HG03354 (cell line): Measurements from ENCODE around the gene GNB3.

Experiments
- ATAC-seq: cut with Tn5 transposase; IDR thresholded peaks from one replicate; pipeline ENCODE4 v1.9.1; 2021; ENCODE audit warnings: mild to moderate bottlenecking; ENCODE audit not compliant: unreplicated experiment, poor library complexity, severe bottlenecking

Gene GNB3

GRCh38 chr12:6822426-6823135 lies 18.1 kb upstream of the GNB3 start:
- no peak for ATAC-seq

DNA sequence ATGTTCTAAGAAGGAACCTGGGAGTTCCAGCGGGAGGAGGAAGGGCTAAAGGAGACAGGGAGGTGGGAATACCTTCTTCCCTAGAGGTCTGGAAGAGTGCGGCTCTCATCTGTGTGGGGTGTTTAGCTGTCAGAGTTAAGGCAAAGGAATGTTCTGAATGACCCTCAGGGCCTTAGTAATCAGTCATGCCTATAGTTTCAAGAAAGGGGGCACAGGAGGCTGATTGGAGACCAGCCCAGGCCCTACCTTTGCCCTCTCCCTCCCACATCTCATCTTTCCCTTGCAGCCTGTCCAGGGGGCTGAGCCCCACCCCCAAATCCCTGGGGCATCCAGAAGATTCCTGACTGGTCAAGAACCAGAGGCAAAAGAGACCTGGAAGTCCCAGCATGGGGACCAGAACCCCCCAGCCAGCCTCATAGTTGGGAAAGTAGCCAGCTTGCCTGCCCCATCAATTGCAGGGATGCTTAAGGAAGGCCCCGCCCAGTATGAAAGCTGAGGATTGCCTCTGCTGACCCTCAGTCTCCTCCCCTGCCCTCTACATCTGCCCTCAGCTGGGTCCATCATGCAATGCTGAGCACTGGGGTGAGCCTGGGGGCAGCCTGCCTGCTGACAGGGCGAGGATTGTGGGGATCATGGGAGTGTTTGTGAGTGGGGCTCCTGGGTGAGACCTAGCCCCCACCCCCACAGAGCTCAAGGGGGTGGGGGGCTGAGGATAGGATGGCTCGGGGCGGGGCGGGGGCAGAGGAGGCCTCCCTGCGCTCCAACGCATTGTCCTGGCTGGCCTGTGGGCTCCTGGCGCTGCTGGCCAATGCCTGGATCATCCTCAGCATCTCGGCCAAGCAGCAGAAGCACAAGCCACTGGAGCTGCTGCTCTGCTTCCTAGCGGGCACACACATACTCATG lies 17.3 kb upstream of the GNB3 start:
- no peak for ATAC-seq

GRCh38 chr12:6824085-6824775 lies 16.5 kb upstream of the GNB3 start:
- no peak for ATAC-seq

DNA sequence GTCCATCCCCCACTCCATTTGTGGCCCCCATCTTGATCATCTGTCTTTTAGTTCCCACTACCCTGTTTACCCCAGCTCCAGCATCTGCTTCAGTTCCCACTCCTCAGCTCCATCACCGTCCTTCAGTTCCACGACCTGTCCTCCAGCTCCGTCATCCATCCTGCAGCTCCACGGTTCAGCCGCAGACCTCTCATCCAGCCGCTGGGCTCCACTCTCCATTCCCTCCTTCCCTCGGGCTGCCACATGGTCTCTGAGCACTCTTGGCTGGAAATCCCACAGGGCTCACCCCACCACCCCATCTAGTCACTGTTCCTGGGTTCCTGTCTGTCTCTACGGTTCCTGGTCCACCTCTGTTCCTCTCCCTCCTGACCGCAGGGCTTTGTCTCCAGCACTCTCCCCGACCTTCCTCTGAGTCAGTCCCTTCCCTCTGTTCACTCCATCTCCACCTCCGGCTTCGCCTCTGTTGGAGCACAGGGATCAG lies 15.8 kb upstream of the GNB3 start:
- no peak for ATAC-seq

GRCh38 chr12:6825398-6826124 lies 15.2 kb upstream of the GNB3 start:
- ATAC-seq = peak; percentile 45

DNA sequence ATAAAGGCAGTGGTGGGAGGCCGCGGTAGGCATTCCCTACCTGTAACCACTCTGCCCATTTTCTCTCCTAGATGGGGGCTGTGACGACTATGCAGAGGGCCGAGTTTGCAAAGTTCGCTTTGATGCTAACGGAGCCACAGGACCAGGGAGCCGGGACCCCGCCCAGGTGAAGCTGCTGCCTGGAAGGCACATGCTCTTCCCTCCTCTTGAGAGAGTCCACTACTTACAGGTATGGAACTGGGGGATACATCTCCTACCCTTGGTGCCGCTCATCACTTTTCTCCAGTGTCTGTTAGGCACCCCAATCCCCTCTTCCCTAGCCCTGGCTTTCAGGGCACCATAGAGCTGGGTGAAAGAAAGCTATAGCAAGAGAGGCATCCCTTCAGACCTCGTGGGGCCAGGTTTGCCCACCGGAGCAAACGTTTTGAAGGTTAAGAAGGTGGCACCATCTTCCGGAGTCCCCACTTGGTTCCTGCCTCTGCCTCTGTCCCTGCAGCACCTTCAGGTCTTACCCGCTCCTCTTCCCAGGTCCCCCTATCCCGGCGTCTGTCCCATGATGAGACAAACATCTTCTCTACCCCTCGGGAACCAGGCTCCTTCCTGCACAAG lies 14.5 kb upstream of the GNB3 start:
- no peak for ATAC-seq

GRCh38 chr12:6826734-6827436 lies 13.8 kb upstream of the GNB3 start:
- no peak for ATAC-seq

GRCh38 chr12:6827437-6827911 lies 13.3 kb upstream of the GNB3 start:
- no peak for ATAC-seq

DNA sequence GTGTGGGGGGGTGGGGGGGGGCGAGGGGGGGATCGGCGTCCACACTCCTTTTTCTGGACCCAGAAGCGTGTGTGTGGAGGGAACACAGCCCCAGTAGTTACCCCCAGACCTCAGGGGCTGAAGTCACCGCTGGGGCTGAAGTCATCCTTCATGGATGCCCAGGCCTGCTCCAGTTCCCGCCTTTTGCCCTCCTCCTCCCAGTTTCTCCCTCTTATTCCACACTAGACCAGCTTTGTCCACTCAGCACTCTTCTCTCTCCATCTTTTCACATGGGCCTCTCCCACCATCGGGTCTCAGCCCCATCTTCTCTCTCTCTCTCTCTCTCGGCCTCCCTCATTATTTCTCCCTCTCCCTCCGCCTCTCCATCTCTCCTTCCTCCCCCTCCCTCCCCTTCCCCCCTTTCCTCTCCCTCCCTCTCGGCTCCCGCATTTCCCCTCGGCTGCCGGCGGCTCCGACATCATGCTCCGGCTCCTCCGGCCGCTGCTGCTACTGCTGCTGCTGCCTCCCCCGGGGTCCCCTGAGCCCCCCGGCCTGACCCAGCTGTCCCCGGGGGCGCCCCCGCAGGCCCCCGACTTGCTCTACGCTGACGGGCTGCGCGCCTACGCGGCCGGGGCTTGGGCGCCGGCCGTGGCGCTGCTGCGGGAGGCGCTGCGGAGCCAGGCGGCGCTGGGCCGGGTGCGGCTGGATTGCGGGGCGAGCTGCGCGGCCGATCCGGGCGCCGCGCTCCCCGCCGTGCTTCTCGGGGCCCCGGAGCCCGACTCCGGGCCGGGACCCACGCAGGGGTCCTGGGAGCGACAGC lies 12.5 kb upstream of the GNB3 start, which contains the start of gene P3H3:
P3H3 (plus strand) TSS at position 426 of the 799 bp plus-strand sequence; CDS start at position 460, 34 bp downstream.
- no peak for ATAC-seq

- no peak for ATAC-seq
Measured at GRCh38 chr12:6828781-6829535, 11.8 kb upstream of the GNB3 start.

GRCh38 chr12:6829536-6830220 lies 11.0 kb upstream of the GNB3 start:
- no peak for ATAC-seq

DNA sequence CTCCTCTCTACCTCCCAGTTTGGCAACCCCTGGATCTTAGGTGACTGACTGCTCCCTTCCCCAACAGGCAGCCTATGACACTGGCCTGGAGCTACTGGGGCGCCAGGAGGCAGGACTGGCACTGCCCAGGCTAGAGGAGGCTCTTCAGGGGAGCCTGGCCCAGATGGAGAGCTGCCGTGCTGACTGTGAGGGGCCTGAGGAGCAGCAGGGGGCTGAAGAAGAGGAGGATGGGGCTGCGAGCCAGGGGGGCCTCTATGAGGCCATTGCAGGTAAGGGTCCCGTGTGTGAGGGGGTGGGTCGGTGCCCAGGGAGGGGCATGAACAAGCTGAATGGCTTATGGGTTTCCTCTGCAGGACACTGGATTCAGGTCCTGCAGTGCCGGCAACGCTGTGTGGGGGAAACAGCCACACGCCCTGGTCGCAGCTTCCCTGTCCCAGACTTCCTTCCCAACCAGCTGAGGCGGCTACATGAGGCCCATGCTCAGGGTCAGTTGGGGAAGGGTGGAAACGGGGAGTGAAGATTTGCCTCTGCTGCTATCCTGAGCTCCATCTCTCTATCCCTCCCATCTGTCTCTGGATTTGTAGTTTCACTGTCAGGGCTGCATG lies 10.3 kb upstream of the GNB3 start:
- ATAC-seq = no peak

DNA sequence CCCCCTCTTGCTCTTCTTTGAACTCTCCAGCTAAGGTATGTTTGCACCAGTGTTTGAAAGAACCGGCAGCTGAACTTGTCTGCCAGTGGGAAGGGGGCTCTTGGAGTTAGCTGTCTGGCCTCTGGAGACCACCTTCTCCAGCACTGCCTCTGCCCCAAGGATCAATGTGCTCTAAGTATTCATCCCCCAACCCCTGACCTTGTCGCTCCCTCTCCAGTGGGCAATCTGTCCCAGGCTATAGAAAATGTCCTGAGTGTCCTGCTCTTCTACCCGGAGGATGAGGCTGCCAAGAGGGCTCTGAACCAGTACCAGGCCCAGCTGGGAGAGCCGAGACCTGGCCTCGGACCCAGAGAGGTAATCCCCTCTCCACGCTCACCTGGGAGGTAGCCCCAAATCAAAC lies 9.7 kb upstream of the GNB3 start:
- no peak for ATAC-seq

- ATAC-seq = no peak
Measured at GRCh38 chr12:6831450-6831995, 9.2 kb upstream of the GNB3 start.

GRCh38 chr12:6832125-6832524 lies 8.6 kb upstream of the GNB3 start:
- ATAC-seq = no peak
